ENCODE measurements around the gene PAGR1.
A peak's percentile ranks its signal among the peaks of the same experiment; 100 is the strongest.

DNA sequence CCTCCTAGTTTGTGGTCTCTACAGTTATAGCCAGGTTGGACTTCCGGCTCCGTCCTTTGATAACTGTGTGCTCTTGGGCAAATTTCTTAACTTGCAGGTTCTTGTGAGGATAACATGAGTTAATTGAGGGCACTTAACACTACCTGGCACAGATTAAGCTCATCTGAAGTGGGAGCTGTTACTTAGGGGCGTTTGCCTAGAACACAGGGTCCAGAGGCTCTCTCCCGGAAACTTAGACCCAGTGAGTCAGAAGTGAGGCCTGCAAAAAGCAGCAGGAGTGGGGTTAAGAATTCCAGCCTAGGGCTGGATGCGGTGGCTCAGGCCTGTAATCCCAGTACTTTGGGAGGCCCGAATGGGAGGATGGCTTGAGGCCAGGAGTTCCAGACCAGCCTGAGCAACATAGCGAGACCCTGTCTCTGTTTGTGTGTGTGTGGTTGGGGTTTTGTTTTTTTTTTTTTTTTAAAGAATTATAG lies 5.7 kb downstream of the PAGR1 start:
- TF ChIP-seq, protein P1, sequence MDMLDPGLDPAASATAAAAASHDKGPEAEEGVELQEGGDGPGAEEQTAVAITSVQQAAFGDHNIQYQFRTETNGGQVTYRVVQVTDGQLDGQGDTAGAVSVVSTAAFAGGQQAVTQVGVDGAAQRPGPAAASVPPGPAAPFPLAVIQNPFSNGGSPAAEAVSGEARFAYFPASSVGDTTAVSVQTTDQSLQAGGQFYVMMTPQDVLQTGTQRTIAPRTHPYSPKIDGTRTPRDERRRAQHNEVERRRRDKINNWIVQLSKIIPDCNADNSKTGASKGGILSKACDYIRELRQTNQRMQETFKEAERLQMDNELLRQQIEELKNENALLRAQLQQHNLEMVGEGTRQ (IDR thresholded peaks at IDR 0.05; ENCODE audit: borderline replicate concordance, low read depth, low read length): no peak
- TF ChIP-seq, protein P2, sequence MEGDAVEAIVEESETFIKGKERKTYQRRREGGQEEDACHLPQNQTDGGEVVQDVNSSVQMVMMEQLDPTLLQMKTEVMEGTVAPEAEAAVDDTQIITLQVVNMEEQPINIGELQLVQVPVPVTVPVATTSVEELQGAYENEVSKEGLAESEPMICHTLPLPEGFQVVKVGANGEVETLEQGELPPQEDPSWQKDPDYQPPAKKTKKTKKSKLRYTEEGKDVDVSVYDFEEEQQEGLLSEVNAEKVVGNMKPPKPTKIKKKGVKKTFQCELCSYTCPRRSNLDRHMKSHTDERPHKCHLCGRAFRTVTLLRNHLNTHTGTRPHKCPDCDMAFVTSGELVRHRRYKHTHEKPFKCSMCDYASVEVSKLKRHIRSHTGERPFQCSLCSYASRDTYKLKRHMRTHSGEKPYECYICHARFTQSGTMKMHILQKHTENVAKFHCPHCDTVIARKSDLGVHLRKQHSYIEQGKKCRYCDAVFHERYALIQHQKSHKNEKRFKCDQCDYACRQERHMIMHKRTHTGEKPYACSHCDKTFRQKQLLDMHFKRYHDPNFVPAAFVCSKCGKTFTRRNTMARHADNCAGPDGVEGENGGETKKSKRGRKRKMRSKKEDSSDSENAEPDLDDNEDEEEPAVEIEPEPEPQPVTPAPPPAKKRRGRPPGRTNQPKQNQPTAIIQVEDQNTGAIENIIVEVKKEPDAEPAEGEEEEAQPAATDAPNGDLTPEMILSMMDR (IDR thresholded peaks at IDR 0.05): no peak
- TF ChIP-seq EZH2phosphoT487 (IDR thresholded peaks at IDR 0.05; ENCODE audit: borderline replicate concordance, low read depth): no peak
- no peak for TF ChIP-seq GATA2 (CRISPR knock-in tag; IDR thresholded peaks at IDR 0.05)
- TF ChIP-seq TCF12 (IDR thresholded peaks at IDR 0.05): 0 out of 2 replicates have a peak, but pooled peaks have one; percentile 47
- TF ChIP-seq POLR2AphosphoS5 (IDR thresholded peaks at IDR 0.05; ENCODE audit: low read depth, low read length): no peak
- TF ChIP-seq RAD21 (IDR thresholded peaks at IDR 0.05; ENCODE audit: low read length): no peak
